GM18870 (cell line): Measurements from ENCODE around the gene ANKRD30B.
"Not testable (repeated sequence)": the region's sequence is repeated elsewhere in the genome, so short reads cannot be mapped to it uniquely, and the experiment has no call there.

Experiments used
- ATAC-seq: cut with Tn5 transposase; IDR thresholded peaks from one replicate; pipeline ENCODE4 v1.9.1; 2021; ENCODE audit warnings: moderate library complexity; ENCODE audit not compliant: unreplicated experiment

Gene ANKRD30B

GRCh38 chr18:14855634-14856033 is 107.7 kb downstream of the ANKRD30B start:
- ATAC-seq, result not testable (repeated sequence)

DNA sequence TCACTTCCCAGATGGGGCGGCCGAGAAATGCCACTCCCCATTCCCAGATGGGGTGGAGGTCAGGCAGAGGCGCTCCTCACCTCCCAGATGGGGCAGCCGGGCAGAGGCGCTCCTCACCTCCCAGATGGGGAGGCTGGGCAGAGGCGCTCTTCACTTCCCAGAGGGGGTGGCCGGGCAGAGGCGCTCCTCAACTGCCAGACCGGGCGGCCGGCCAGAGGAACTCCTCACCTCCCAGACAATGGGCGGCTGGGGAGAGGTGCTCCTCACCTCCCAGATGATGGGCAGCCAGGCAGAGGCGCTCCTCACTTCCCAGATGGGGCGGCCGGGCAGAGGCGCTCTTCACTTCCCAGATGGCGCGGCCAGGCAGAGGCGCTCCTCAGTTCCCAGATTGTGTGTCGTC is 108.3 kb downstream of the ANKRD30B start:
- not testable (repeated sequence) for ATAC-seq

DNA sequence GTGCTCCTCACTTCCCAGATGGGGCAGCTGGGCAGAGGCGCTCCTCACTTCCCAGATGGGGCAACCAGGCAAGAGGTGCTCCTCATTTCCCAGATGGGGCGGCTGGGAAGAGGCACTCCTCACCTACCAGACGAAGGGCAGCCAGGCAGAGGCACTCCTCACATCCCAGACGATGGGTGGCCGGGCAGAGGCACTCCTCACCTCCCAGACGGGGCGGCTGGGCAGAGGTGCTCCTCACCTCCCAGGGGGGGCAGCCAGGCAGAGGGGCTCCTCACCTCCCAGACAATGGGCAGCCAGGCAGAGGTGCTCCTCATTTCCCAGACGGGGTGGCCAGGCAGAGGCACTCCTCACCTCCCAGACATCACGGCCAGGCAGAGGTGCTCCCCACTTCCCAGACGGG is 110.5 kb downstream of the ANKRD30B start:
- ATAC-seq, result not testable (repeated sequence)

GRCh38 chr18:14859995-14860394 is 112.0 kb downstream of the ANKRD30B start:
- not testable (repeated sequence) for ATAC-seq

DNA sequence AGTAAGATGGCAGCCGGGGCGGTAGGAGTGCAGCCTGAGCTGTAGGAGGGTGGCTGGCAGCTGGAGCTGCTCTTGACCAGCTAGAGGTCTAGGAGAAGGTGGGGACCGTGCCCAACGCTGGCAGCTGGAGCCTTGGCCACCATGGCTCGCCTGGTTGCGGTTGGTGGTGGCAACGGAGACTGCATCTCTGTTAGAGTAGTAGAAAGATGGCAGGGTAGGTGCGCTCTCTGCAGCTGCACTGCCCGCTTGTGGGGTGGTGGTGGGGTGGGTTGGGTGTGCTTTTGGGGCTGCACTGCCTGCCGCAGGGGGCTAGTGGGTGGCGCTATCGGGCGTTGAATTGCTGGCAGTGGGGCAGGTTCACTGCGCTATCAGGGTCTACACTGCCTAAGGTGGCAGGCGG is 118.5 kb downstream of the ANKRD30B start:
- ATAC-seq, result not testable (repeated sequence)

- not testable (repeated sequence) for ATAC-seq
Observed at GRCh38 chr18:14867988-14868387, 120.0 kb downstream of the ANKRD30B start.

DNA sequence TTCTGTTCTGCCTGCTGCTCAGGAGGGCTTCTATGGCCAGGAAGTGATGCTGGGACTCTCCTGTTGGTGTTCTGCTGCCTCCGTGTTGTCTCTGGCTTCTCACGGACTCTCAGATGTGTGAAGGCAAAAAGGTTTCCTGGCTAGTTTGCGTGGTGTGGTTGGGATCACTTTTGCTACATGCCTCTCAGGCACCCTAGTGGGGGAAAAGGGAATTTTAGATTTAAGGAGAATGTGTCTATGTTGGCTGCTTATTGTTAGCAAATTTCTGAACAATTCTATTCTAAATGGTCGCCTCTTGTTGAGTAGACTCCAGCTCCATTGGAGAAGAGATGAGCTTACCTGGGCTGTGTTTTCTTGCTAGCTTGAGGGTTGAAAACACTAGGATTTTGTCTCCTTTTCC is 120.9 kb downstream of the ANKRD30B start:
- ATAC-seq, result not testable (repeated sequence)

- ATAC-seq, result not testable (repeated sequence)
Observed at GRCh38 chr18:14878826-14879225, 130.9 kb downstream of the ANKRD30B start.

DNA sequence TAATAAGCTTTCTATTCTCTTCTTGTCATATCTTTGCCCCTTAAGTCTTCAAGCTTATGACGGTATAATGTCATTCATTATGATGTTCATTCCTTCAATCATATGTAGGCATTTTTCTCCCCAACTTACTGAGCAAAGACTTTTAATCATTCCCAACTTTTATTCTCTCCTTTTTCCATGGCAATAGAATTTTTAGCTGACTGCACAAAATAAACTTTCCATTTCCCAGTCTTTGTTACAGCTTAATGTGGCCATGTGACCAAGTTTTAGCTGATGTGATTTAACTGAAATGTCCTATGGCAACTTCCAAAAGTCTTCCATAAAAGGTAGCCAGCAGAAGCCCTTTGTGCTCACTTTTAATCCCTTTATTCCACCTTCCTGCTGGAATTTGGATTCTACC is 152.5 kb downstream of the ANKRD30B start:
- no peak for ATAC-seq
